ENCODE data around the gene TMEM132D. TPM values are rescaled to one million over a fixed set of nuclear protein-coding genes. Genes with fewer than 3 reads are reported as not detected.

Gene TMEM132D
- polyA plus RNA-seq, 3 donors from 2014 or later, result 0.06 TPM; not detected in 2

DNA sequence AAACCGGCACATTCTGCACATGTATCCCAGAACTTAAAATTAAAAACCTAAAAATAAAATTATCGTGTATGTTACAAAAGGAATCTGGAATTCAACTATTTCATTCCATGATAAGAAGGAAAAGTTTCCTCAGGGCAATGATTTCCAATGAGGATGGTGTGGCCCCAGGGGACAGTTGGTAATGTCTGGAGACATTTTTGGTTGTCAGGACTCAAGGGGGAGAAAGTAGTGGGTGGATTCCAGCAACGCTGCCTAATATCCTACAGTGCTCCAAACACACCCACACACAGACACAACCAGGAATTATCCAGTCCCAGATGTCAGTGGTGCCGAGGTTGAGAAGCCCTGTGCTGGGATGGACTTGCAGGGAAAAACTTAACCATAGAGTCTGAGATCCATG, 228.3 kb downstream of the TMEM132D start:
- DNase-seq, result no peak
- Mint-ChIP-seq H3K27me3 (ENCODE audit: low read depth in 3 of 3) (peaks cover 0 to 5% (median 2%) of the 10 kb centered on the region in 3 donors), H3K36me3 (no peaks in the 10 kb centered on the region), H3K9me3 (peaks cover 0 to 3% (median 0%) of the 10 kb centered on the region in 6 donors), H3K4me3 (no peak overlapping the region), H3K4me1 (no peaks in the 10 kb centered on the region), H3K27ac (no peak overlapping the region)

DNA sequence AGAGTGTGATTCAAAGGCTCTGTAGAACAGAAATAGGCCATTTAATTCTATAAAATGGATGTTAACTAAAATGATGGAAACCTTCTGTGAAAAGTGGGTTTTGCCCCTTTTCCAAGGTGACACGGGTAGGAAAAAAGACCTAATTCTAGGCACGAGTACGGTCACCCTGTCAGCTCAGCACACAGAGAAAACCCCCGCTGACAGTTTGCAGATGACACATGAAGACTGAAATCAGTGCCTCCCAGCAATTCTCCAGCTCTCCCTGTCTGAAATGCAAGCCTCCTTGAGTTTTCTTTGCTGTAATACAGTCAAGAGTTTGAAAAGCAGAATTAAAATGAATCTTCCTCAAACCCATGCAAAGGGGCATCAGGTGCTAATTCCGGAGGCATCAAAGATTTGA, 230.0 kb downstream of the TMEM132D start:
- no peak for DNase-seq
- Mint-ChIP-seq H3K27ac (no peak overlapping the region), H3K27me3 (ENCODE audit: low read depth in 3 of 3) (peaks cover 0 to 2% (median 0%) of the 10 kb centered on the region in 3 donors), H3K36me3 (no peaks in the 10 kb centered on the region), H3K9me3 (peaks cover 0 to 8% (median 0%) of the 10 kb centered on the region in 6 donors), H3K4me1 (no peaks in the 10 kb centered on the region), H3K4me3 (no peak overlapping the region)

DNA sequence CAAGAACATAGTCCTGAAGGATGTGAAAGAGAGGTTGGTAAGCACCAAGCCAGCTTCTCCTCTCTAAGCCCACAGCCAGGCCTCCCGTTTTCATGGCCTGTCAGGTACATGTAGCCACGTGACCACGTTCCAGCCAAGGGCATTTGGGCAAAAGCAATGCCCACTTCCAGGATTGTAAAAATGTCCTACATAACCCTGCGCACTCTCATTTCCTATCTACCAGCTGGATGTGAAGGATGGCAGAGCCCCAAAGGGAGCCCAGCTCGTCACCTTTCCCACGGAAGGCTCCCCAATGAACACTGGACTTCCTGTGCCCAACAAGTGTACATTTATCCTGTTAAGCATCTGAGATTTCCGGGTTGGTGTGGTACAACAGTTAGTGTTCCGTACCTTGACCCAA, 231.7 kb downstream of the TMEM132D start:
- Mint-ChIP-seq H3K4me1 (no peaks in the 10 kb centered on the region), H3K36me3 (no peaks in the 10 kb centered on the region), H3K27ac (no peak overlapping the region), H3K4me3 (no peak overlapping the region), H3K27me3 (ENCODE audit: low read depth in 3 of 3) (peaks cover 0 to 2% (median 0%) of the 10 kb centered on the region in 3 donors), H3K9me3 (peaks cover 0 to 6% (median 0%) of the 10 kb centered on the region in 6 donors)
- DNase-seq, result no peak

DNA sequence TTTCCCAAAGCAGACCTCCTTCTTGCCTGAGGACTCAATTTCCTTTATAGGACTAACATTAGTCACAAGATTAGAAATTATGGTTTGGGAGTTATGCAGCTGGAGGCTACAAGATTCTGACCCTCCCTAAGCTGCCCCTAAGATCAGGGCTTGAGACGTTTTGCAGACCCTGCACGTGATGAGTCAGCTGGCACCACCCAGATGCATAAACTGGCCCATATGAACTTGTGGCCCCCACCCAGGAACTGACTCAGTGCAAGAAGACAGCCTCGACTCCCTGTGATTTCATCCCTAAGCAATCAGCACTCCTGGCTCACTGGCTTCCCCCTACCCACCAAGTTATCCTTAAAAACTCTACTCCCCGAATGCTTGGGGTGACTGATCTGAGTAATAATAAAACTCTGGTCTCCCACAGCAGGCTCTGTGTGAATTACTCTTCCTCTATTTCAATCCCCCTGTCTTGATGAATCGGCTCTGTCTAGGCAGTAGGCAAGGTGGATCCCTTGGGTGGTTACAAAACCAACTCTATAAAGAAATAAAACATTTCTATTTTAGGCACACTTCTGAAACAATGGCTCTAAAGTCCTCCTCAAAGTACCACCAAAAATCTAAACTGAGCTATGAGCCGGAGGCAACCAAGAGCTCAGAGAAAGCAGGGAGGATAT, 233.4 kb downstream of the TMEM132D start:
- no peak overlapping the region for H3K27ac Mint-ChIP-seq
- no peak overlapping the region for H3K4me3 Mint-ChIP-seq
- H3K27me3 Mint-ChIP-seq (ENCODE audit: low read depth in 3 of 3), result peaks cover 0 to 2% (median 0%) of the 10 kb centered on the region in 3 donors
- peaks cover 0 to 6% (median 0%) of the 10 kb centered on the region in 6 donors for H3K9me3 Mint-ChIP-seq
- no peaks in the 10 kb centered on the region for H3K4me1 Mint-ChIP-seq
- DNase-seq, result no peak
- no peaks in the 10 kb centered on the region for H3K36me3 Mint-ChIP-seq

DNA sequence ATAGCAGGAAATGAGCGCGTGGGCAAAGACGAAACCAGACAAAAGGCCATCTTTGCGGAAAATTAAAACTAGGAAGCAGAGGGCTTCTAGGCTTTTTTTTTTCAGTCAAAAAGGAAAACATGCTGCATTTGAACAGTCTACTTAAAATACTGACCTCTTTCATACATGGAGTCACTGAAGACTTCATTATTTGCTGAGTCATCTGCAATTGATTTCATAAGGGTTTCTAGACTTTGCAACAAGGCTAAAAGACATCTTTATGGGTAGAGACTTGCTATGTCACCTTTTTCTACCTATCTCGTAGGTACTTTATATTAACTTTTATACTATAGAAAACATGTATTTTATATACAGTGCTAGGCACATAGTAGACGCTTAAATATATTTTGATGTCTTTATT, 238.4 kb downstream of the TMEM132D start:
- Mint-ChIP-seq H3K9me3 (peaks cover 0 to 4% (median 0%) of the 10 kb centered on the region in 6 donors), H3K36me3 (no peaks in the 10 kb centered on the region), H3K27me3 (ENCODE audit: low read depth in 3 of 3) (peaks cover 2 to 5% (median 4%) of the 10 kb centered on the region in 3 donors), H3K4me1 (no peaks in the 10 kb centered on the region), H3K27ac (no peak overlapping the region), H3K4me3 (no peak overlapping the region)
- no peak for DNase-seq

DNA sequence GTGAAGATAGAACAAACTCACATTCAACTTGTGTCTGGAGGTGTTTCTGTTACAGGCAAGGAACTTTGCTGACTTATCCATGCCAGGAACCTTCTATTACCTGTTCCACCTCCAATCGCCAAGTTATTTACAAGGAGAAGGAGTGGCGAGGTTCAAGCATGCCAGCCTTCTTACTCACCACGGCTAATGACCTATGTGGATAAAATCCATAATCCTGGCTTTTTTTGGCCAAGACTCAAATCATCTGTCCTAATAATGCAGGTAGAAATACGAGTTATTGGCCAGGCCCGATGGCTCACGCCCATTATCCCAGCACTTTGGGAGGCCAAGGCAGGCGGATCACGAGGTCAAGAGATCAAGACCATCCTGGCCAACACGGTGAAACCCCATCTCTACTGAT, 241.6 kb downstream of the TMEM132D start:
- Mint-ChIP-seq H3K4me3 (no peak overlapping the region), H3K27ac (no peak overlapping the region), H3K27me3 (ENCODE audit: low read depth in 3 of 3) (peaks cover 2 to 5% (median 4%) of the 10 kb centered on the region in 3 donors), H3K36me3 (no peaks in the 10 kb centered on the region), H3K9me3 (no peaks in the 10 kb centered on the region), H3K4me1 (no peaks in the 10 kb centered on the region)
- DNase-seq, result no peak

DNA sequence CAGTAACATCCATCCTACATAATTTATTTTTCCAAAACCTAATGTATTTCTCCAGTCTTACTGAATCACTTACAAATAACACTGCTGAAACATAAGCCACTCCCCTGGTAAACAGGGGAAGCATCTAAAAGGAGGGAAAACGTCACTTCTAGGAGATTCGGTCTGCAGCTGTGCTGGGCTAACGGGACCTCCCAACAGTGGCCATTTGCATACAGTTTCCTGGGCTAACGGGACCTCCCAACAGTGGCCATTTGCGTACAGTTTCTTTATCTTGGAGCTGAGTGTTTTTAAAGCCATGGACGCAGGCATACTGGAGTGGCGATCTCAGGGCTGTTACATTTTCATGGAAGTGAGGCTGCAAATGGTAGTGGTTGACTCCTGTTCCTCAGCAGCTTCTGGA, 242.9 kb downstream of the TMEM132D start:
- Mint-ChIP-seq H3K9me3 (no peaks in the 10 kb centered on the region), H3K4me1 (no peaks in the 10 kb centered on the region), H3K27me3 (ENCODE audit: low read depth in 3 of 3) (peaks cover 3 to 5% (median 4%) of the 10 kb centered on the region in 3 donors), H3K4me3 (no peak overlapping the region), H3K27ac (no peak overlapping the region), H3K36me3 (no peaks in the 10 kb centered on the region)
- no peak for DNase-seq

DNA sequence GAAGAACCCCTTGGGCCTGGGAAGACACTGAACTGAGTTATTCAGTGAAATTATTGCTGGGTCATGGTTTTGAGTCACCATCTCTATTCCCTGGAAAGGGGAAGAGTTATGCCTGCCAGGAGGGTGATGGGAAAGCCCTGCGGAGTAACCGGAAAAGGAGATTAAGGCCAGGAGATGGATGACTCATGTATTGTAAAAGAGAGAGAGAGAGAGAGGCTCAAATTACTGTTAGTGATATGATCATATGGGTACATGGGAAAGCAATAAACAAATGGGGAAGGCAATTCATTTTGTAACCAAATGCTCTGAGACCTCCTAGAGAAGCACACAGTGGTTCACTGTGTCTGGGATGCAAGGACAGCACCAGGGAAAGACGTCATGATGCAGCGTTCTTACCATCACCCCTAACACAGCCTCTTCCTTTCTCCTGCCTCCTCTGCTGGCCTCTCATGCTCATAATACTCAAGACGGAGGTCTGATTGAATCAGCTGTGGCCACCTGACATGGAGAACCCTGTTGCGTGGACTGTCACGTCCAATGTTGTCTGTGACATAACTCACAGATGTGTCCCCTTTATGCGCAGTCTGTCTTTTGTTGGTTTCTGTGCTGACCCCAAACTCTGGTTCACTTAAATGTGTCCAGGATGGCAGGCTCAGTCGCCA, 243.7 kb downstream of the TMEM132D start:
- no peak for DNase-seq
- Mint-ChIP-seq H3K36me3 (no peaks in the 10 kb centered on the region), H3K27me3 (ENCODE audit: low read depth in 3 of 3) (peaks cover 3 to 5% (median 4%) of the 10 kb centered on the region in 3 donors), H3K4me1 (no peaks in the 10 kb centered on the region), H3K9me3 (no peaks in the 10 kb centered on the region), H3K27ac (no peak overlapping the region), H3K4me3 (no peak overlapping the region)

DNA sequence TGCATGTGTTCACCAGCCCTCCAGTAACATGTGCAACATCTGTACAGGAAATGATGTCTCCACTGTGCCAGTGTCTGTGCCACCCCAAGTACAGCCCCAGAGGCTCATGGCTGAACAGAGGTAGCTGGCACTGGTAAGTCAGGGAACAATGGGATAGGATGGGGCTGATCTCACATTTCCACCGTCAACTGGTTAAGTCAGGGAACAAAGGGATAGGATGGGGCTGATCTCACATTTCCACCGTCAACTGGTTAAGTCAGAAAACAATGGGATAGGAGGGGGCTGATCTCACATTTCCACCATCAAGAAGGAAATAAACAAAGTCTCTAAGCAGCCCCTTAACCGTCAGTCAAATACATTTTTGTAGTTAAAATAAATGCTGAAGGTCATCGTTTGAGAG, 246.6 kb downstream of the TMEM132D start:
- Mint-ChIP-seq H3K9me3 (no peaks in the 10 kb centered on the region), H3K4me1 (no peaks in the 10 kb centered on the region), H3K27ac (no peak overlapping the region), H3K4me3 (no peak overlapping the region), H3K36me3 (no peaks in the 10 kb centered on the region), H3K27me3 (ENCODE audit: low read depth in 3 of 3) (peaks cover 0 to 4% (median 0%) of the 10 kb centered on the region in 3 donors)
- no peak for DNase-seq

DNA sequence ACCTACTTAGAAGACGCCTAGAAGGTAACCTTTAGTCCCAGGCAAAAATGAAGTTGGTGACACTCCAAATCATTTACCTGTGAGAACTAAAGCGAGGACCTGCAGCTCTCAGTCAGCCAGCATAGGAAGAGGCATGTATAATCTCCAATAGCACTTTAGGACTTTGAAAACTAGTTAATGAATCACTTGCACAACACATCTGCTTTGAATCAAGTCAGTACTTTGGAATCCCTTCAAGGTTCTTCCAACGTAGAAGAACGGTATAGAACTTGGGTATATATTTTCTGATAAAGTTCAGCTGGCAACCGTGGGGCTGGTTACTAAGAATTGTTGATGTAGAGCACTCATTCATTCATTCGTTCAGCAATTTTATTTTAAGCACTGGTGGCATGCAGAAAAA, 251.9 kb downstream of the TMEM132D start:
- no peak overlapping the region for H3K27ac Mint-ChIP-seq
- no peak overlapping the region for H3K4me3 Mint-ChIP-seq
- H3K9me3 Mint-ChIP-seq, result no peaks in the 10 kb centered on the region
- no peaks in the 10 kb centered on the region for H3K36me3 Mint-ChIP-seq
- peaks cover 0 to 6% (median 2%) of the 10 kb centered on the region in 3 donors for H3K27me3 Mint-ChIP-seq (ENCODE audit: low read depth in 3 of 3)
- no peaks in the 10 kb centered on the region for H3K4me1 Mint-ChIP-seq
- DNase-seq, result no peak

DNA sequence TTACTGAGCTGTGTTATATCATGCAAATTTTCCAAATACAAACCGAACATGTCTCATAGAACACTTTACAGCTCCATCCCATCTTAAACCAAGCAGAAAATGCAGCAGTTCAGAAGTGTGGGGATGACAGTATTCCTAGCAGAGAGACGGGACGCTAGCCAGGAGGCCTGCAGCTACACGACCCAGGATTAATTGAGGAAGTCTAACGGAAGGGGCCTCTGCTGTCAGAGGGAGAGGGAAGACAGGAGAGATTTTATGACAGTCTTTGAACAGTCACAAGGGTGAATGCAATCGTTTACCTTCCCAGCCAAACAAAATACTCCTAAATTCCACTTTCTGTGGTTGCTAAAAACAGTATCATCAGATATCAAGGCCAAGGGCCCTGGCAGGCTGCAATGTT, 261.9 kb downstream of the TMEM132D start:
- DNase-seq, result no peak
- Mint-ChIP-seq H3K36me3 (no peaks in the 10 kb centered on the region), H3K9me3 (peaks cover 0 to 4% (median 0%) of the 10 kb centered on the region in 6 donors), H3K27me3 (ENCODE audit: low read depth in 3 of 3) (peaks cover 2 to 4% (median 2%) of the 10 kb centered on the region in 3 donors), H3K27ac (no peak overlapping the region), H3K4me3 (no peak overlapping the region), H3K4me1 (no peaks in the 10 kb centered on the region)

DNA sequence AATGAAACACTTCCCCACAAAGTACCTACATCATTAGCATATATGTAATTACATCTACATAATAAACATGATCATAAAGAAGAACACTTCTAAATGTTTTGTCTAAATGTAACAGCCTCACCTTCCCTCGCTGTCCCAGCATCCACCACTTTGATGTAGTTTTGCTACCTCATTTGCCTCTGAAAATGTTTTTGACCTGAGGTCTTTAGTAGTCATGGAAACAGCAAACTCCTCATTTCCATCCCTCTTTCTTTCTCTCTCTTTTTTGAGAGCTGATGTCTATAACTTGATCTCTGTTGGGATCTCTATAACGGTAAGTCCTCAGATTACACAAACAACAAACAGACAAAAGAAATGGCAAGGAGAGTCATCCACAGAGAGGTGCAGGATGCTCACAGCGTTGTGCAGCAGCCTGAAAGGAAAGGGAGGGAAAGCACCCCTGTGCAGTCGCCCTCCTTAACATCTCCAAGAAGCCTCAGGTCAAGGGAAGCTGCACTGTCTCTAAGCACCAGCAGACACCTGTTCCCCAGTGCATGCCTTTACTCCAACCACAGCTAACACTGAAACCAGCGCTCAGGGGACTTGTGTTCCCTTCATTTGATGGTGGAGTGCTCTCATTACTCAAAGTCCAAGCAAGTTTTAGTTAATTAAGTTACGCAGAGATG, 268.7 kb downstream of the TMEM132D start:
- peaks cover 2 to 7% (median 7%) of the 10 kb centered on the region in 3 donors for H3K27me3 Mint-ChIP-seq (ENCODE audit: low read depth in 3 of 3)
- no peak for DNase-seq
- no peaks in the 10 kb centered on the region for H3K4me1 Mint-ChIP-seq
- no peak overlapping the region for H3K4me3 Mint-ChIP-seq
- H3K27ac Mint-ChIP-seq, result no peak overlapping the region
- peaks cover 0 to 1% (median 0%) of the 10 kb centered on the region in 6 donors for H3K9me3 Mint-ChIP-seq
- H3K36me3 Mint-ChIP-seq, result no peaks in the 10 kb centered on the region

DNA sequence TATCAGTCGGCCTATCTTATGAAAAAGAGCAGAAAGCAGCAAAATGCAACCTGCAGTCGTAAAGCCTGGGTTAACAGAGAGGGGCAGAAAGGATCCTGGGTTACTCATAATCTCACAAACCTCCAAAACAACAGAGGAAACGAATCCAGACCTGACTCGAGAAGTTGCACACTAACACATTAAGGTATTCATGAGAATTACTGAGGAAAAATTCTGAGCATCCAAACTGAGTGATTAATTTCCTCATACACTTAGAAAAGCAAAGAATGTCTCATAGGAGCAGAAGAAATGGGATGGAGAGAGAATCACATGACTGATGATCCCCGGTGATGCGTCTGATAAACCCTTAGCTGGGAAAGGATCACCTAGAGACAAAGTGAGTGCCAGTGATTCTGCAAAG, 272.5 kb downstream of the TMEM132D start:
- Mint-ChIP-seq H3K9me3 (peaks cover 0 to 2% (median 0%) of the 10 kb centered on the region in 6 donors), H3K27ac (no peak overlapping the region), H3K4me3 (no peak overlapping the region), H3K4me1 (no peaks in the 10 kb centered on the region), H3K27me3 (ENCODE audit: low read depth in 3 of 3) (peaks cover 2 to 10% (median 7%) of the 10 kb centered on the region in 3 donors), H3K36me3 (no peaks in the 10 kb centered on the region)
- no peak for DNase-seq

DNA sequence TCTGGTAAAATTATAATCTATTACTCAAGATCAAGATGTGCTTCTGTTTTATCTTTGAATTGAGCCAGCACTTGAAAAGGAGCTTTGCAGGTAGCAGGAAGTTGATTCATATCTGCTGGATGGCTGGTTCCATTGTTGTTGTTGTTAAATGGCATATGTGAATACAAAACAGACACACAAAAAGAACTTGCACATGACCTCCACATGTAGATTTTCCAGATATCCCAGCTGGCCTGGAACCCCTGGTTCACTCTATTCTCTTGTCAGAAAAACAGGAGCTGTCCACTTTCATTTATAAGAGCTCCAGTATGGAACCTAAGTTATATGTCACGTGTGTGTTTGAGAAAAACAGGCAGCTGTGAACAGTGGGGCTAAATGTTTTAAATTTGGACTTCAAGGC, 273.9 kb downstream of the TMEM132D start:
- H3K27ac Mint-ChIP-seq, result no peak overlapping the region
- peaks cover 0 to 2% (median 0%) of the 10 kb centered on the region in 6 donors for H3K9me3 Mint-ChIP-seq
- H3K27me3 Mint-ChIP-seq (ENCODE audit: low read depth in 3 of 3), result peaks cover 2 to 13% (median 7%) of the 10 kb centered on the region in 3 donors
- no peaks in the 10 kb centered on the region for H3K36me3 Mint-ChIP-seq
- H3K4me1 Mint-ChIP-seq, result no peaks in the 10 kb centered on the region
- DNase-seq, result no peak
- no peak overlapping the region for H3K4me3 Mint-ChIP-seq

Measured in immature natural killer cell (primary cell).